Lung microvascular endothelial cell (primary cell): ENCODE data around the gene ALG12. TPM values are rescaled to one million over a fixed set of nuclear protein-coding genes. Genes with fewer than 3 reads are reported as not detected.

Experiments used
- DNase-seq, 2 donors: peaks; one replicate each; pipeline versions ENCODE4 v3.0.0 to v3.0.0-alpha.2; 2010; ENCODE audit warnings: low read depth in 2 of 2
- total RNA-seq: library from RNA; depleted of rRNA; stranded (reverse); fragments of >200 nt; gene quantifications from 2 replicates; pipeline ENCODE4 v1.2.1, GENCODE V29; 2014

Gene ALG12
- total RNA-seq, 1 donor from 2014 or later: 13.5 TPM

- DNase-seq: no peak
Measured at GRCh38 chr22:49913026-49913425, 5.2 kb downstream of the ALG12 start.

DNA sequence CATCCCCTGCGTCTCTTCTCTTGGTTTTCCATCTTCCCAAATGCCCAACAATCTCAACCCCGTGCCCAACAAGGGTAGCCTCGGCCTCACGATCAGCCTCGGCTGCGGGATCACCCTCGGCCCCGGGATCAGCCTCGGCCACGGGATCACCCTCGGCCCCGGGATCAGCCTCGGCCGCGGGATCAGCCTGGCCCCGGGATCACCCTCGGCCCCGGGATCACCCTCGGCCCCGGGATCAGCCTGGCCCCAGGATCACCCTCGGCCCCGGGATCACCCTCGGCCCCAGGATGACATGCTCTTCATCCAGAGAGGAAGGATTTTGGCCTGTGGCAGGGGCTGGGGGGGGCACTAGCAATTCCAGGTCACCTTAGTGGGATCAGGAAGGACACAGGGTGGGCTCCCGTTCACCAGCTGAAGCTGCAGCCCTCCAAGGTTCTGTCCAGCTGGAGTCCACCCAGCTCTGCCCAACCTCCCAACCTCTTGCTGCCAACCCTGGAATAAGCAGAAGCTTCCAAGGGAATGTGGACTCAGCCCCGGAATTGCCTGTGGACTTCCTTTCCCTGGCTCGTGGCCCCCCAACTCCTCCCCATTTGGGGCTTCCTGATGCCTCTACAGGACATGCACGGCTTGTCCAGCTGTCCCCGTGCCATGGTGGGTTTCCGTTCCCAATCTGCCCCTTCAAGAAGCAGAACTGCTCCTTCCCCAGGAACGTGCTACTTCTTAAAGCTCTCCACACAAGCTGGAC is 6.2 kb downstream of the ALG12 start:
- DNase-seq: no peak

DNA sequence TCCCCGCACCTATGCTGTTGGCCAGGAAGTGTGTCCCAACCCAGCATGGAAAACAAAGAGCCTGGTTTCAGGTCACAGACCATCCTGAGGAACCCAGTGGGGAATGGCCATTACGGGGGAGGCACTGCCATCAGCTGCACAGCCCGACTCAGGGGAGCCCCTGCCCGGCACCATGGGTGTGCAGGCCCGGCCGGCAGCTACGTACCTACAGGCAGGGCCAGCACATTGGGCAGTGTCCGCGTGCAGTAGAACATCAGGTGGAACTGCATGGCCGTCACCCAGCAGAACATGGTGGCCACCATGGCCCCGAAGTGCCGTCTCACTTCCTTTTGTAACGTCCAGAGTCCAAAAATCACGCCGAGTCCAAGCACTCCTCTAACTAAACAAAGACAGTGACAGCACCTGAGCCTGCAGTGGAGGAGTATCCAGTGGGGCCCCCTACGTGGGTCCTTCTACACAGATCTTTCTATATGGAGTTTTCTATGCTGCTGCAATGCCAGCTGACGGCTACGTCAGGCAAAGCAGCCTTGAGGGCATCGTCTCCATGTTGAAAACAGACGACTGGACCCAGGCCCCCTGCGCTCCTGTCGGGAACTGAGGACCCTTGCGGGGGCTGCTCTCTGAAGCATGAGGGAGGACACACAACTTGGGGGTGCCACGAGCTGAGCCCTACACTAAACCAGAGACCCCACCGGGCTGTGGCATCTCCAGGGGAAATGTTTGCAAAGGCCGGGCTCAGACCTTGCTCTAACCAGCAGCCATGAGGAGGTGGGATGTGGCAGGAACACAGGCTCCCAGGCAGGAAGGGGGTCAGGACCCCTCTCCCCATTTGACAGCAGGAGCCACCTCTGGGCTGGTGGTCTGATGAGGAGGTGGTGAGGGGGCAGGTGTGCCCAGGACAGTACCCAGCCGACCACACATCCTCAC is 7.7 kb downstream of the ALG12 start:
- DNase-seq: no peak

DNA sequence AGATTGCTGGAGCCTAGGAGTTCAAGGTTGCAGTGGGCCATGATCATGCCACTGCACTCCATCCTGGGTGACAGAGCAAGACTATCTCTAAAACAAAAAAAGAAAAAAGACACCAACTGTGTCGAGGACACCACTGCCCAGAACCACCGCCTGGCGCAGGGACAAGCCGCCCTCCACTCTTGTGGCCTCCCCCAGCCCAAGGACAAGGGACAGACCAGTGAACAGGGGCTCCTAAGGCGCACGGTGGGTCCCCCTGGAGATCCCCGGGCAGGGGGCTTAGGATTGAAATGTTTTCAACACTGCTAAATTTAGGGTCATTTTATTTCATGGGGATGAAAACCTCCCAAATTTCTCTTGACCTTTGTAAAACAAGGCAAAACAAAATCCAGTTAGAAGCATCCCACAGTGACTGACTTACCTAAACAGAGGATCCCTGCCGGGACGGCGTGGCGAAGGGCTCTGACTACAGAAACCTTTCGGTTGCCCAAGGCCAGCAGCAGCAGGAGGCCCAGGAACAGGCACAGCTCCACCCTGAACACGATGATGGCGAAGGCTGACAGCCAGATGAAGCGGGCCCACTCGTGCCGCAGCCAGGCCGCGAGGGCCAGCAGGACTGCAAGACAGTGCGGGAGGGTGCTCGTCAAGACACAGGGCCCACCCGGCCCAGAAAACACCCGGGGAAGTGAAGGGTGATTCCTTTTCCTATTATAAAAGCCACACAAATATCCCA is 8.6 kb downstream of the ALG12 start:
- no peak for DNase-seq

- no peak for DNase-seq
Measured at GRCh38 chr22:49907807-49908206, 10.4 kb downstream of the ALG12 start.

DNA sequence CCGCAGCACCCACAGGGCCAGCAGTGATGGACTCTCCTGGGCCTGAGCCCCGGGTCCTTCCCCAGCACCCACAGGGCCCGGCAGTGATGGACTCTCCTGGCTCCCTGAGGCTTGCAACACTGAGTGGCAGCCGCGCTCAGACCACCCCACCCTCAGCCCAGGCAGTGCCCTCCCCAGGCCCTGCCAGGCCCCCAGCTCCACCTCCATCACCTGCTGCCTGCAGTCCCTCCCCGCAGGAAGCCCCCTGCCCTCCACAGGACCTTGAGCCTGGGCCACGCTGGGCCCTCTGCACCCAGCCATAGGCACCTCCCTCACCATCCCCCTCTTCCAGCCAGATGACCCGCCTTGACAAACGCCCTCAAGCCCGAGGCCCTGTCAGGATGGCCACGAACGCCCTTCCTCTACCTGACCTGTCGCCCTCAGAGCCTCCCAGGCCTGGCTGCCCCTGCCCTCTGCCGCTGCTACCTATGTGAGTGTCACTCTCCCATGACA is 11.4 kb downstream of the ALG12 start:
- DNase-seq: no peak

DNA sequence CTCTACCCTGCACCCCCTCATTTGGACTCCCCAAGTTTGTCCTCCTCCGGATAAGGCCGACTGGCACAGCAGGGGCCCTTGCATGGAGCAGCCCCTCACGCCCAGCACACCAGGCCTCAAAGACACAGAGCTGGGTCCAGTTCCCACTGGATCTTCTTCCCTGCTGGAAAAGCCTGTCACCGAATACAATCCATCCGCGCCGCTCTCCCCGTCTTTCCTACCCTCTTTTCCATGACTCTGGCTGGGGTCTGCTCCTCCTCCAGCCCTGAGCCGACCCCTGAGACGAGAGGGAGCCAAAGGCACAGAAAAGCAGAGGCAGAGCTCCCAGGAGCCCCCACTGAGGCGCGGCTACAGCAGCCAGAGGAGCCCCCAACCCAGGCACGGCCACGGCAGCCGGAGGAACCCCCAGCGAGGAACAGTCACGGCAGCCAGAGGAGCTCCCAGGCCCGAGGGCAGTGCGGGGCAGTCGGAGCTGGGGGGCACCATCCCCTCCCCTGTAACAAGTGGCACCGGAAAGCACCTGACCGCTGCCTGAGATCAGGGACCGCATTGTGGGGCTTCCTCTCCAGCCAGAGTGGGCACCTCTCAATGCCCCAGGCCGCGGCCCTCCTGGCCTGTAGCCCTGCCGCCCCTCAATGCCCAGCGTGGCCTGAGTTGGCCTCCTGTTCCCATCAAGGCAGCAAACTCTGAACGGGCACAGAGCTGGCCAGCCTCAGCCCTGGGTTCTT is 12.0 kb downstream of the ALG12 start:
- DNase-seq: no peak

DNA sequence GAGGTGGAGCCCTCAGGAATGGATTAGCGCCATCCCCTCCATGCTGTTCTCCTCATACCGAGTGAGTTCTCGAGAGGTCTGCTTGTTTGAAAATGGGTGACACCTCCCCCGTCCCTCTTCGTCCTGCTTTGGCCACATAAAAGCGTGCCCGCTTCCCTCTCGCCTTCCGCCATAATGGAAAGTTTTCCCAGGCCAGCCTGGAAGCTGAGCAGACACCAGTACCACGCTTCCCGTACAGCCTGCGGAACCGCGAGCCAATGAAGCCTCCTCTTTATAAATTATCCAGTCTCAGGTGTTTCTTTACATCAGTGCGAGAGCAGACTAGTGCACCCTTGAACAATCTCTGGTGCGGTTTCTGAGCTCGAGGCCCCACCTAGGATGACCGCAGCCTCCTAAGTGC is 12.8 kb downstream of the ALG12 start:
- no peak for DNase-seq

GRCh38 chr22:49904040-49904369 is 14.2 kb downstream of the ALG12 start:
- no peak for DNase-seq

DNA sequence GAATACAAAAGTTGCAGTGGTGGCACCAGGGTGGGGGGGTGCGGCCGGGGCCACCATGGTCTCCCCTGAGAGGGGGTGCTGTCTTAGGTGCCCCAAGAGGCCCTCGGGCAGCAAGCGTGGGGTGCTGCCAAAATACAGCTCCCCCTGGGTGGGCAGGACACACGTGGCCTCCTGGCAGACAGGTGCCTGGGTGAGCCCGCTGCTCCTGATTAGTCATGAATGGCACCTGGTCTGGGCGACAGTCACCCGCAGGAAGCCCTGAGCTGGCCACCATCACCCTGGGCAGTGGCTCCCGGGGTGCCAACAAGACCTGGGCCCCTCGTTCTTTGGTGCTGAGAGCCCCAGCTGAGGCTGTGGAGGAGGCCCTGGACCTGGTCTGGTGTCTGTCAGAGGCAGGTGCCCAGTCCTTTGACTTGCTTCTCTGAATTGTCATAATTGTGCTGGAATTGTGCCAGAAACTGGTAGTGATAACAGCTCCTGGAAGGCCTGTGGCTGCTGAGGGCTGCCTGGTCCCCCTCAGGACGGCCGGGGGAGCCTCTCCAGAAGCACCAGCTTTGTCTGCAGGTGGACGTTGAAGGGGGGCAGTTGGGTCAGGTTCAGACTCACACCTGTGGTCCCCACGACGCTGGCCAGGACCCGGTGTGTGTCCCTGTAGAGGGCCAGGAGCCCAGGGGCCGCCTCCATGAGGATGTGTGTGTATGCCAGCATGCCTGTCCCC is 14.8 kb downstream of the ALG12 start:
- DNase-seq: no peak

DNA sequence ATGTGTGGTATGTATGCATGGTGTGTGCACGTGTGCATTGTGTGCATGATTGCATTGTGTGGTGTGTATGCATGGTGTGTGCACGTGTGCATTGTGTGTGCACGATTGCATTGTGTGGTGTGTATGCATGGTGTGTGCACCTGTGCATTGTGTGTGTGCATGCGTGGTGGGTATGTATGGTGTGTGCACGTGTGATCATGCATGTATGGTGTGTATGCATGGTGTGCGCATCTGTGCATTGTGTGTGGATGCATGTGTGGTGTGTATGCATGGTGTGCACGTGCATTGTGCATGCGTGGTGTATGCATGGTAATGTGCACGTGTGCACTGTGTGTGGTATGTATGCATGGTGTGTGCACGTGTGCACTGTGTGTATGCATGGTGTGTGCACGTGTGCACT is 16.8 kb downstream of the ALG12 start:
- no peak for DNase-seq

DNA sequence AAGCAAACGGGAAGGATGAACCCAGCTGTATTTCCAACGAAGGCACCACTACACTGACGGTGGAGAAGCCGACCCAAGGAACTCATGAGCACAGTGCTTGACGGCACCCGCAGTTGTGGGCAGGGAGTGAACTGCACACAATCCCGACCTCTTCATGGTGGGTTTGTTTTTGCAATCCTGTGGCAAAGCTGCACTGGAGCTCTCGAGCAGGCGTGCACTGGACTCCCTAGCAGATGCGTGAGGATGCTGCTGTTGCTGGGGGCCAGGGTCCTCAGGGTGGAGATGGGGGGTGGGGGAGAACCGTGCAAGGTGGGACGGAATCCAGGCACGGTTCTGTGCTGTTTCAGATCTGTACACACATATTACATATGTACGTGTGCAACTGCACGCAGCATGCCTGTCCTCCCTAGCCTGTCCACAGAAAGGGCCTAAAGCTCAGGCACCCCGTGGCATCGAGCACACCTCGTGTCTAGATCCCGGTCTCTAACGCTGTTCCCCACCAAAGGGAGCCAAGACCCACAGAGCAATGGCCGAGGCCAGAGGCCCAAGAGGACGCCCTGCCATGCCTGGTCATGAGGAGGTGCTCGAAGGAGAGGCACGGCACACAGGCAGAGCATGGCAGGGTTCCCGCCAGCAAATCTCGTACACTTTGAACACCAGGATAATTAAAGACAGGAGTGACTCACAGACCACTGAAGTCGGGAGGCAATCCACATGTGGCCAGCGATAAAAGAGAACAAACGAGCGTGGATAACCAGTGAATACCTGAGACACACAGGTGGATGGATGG is 17.6 kb downstream of the ALG12 start:
- no peak for DNase-seq

DNA sequence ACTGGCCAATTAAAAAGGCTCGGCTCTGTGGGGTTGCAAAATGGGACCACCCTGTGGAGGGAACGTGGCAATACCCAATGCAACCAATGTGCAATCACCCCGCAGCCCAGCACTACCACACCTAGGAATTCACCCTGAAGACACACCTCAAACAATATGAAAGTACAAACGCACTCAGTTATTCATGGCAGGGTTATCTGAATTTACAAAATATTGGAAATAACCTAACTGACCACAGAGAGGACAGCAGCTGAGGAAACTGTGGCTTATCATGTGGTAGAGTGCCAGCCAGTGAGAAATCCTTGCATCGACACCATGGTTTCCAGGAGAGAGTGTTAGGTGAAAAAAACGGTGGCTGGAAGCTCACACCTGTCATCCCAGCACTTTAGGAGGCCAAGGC is 18.7 kb downstream of the ALG12 start:
- no peak for DNase-seq

DNA sequence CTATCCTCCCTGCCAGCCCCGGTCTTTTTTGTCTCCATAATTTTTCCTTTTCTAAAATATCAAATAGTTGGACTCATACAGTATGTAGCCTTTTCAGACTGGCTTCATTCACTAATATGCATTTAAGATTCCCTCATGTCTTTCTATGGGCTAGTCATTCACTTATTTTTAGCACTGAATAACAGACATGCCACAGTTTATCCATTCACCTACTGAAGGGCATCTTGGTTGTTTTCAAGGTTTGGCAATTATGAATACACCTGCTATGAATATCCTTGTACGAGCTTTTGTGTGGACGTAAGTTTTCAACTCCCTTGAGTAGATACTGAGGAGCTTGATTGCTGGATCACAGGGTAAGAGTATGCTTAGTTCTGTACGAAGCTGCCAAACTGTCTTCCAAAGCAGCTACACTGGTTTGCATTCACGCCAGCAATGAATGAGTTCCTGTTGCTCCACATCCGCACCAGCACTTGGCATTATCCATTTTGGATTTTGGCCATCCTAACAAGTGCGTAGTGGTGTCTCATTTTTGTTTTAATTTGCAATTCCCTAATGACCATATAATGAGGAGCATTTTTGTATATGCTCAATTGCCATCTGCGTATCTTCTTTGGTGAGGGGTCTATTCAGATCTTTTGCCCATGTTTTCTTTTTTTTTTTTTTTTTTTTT is 21.1 kb downstream of the ALG12 start:
- no peak for DNase-seq

GRCh38 chr22:49896201-49896600 is 22.0 kb downstream of the ALG12 start:
- no peak for DNase-seq

GRCh38 chr22:49894322-49895054 is 23.8 kb downstream of the ALG12 start:
- DNase-seq: no peak

- DNase-seq: no peak
Measured at GRCh38 chr22:49893025-49893424, 25.2 kb downstream of the ALG12 start.

DNA sequence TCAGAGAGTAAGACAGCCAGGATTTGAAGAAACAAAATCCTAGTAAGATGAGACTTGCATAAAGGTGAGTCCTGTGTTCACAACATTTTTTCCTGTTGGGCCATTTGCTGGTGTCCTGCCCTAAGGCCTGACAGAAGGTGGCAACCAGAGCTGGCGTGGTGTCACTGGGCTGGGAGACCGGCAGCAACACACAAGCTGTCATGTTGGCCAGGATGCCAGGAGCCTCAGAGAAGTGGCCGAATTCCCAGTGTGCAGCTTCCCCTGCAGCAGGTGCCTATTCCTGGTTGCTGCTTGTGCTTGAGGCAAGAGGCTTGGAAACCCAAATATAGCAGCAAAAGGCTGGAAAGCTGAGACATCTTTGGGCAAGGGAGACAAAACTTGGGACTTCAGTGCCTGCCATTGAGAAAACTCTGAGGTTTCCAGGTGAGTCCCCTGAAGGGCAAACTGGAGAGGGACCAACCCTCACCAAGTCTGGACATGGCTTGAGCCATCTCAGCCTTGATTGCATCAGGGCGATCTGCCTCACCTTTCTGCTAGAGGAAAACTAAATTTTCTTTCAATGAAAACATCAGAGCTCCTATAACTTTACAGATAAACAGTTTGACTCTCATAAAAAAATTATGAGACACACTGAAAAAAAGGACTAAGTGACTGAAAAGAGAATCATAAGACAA is 25.9 kb downstream of the ALG12 start:
- DNase-seq: no peak
